ENCODE data around the gene TMEM116. TPM values are rescaled to one million over a fixed set of nuclear protein-coding genes. Genes with fewer than 3 reads are reported as not detected.
"Not testable (repeated sequence)": the region's sequence is repeated elsewhere in the genome, so short reads cannot be mapped to it uniquely, and the experiment has no call there.

Gene TMEM116
- polyA plus RNA-seq, 2 donors: 3.3 to 4.2 TPM

- H3K27me3 ChIP-seq (ENCODE audit: control insufficient read depth in 1 of 2, insufficient read depth in 2 of 2, low read length in 2 of 2): no peaks in the 10 kb centered on the region
- no peaks in the 10 kb centered on the region for H3K4me1 ChIP-seq (ENCODE audit: control insufficient read depth in 2 of 2, insufficient read depth in 2 of 2, low read length in 1 of 2)
- no peaks in the 10 kb centered on the region for H3K36me3 ChIP-seq (ENCODE audit: control insufficient read depth in 2 of 2, insufficient read depth in 2 of 2, low read length in 1 of 2)
- no peak overlapping the region for H3K4me3 ChIP-seq (ENCODE audit: low read depth in 1 of 2, low read length in 2 of 2)
- H3K27ac ChIP-seq (ENCODE audit: low read depth in 2 of 2, low read length in 1 of 2): no peak overlapping the region
- WGBS, 2 donors: 95 to 98% methylated on average over 2 of the region's 2 CpGs
- H3K9me3 ChIP-seq (ENCODE audit: control insufficient read depth in 2 of 2, insufficient read depth in 1 of 2, low read depth in 1 of 2, low read length in 1 of 2): no peaks in the 10 kb centered on the region
Measured at GRCh38 chr12:111981987-111982386, 31.0 kb downstream of the TMEM116 start.

DNA sequence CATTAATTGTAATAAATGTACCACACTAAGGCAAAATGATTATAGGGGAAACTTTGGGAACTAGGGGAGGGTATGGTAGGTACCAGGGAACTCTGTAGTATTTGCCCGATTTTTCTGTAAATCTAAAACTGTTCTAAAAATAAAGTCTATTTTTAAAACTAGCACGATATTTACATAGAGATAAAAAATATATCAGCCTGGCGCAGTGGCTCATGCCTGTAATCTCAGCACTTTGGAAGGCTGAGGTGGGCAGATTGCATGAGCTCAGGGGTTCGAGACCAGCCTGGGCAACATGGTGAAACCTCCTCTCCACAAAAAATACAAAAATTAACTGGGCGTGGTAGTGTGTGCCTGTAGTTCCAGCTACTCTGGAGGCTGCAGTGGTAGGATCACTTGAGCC, 32.4 kb downstream of the TMEM116 start:
- no peaks in the 10 kb centered on the region for H3K9me3 ChIP-seq (ENCODE audit: control insufficient read depth in 2 of 2, insufficient read depth in 1 of 2, low read depth in 1 of 2, low read length in 1 of 2)
- H3K27ac ChIP-seq (ENCODE audit: low read depth in 2 of 2, low read length in 1 of 2): no peak overlapping the region
- H3K36me3 ChIP-seq (ENCODE audit: control insufficient read depth in 2 of 2, insufficient read depth in 2 of 2, low read length in 1 of 2): no peaks in the 10 kb centered on the region
- no peaks in the 10 kb centered on the region for H3K4me1 ChIP-seq (ENCODE audit: control insufficient read depth in 2 of 2, insufficient read depth in 2 of 2, low read length in 1 of 2)
- H3K27me3 ChIP-seq (ENCODE audit: control insufficient read depth in 1 of 2, insufficient read depth in 2 of 2, low read length in 2 of 2): no peaks in the 10 kb centered on the region
- WGBS, 2 donors: 88 to 90% methylated on average over 5 of the region's 5 CpGs
- no peak overlapping the region for H3K4me3 ChIP-seq (ENCODE audit: low read depth in 1 of 2, low read length in 2 of 2)

DNA sequence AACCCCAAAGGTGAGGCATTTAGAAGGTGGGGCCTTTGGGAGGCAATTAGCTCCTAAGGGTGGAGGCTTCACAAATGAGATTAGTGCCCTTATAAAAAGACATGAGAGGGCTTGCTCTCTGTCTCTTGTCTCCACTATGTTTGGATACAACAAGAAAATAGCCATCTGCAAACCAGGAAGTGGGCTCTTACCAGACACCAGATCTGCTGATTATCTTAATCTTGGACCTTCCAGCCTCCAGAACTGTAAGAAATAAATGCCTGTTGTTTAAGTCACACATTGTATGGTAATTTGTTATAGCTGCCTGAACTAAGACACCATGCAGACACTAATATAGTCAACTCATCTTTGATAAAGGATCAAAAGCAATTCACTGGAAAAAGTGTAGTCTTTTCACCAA, 34.4 kb downstream of the TMEM116 start:
- Histone ChIP-seq H3K36me3 (ENCODE audit: control insufficient read depth in 2 of 2, insufficient read depth in 2 of 2, low read length in 1 of 2) (no peaks in the 10 kb centered on the region), H3K27ac (ENCODE audit: low read depth in 2 of 2, low read length in 1 of 2) (no peak overlapping the region), H3K9me3 (ENCODE audit: control insufficient read depth in 2 of 2, insufficient read depth in 1 of 2, low read depth in 1 of 2, low read length in 1 of 2) (no peaks in the 10 kb centered on the region), H3K27me3 (ENCODE audit: control insufficient read depth in 1 of 2, insufficient read depth in 2 of 2, low read length in 2 of 2) (no peaks in the 10 kb centered on the region), H3K4me3 (ENCODE audit: low read depth in 1 of 2, low read length in 2 of 2) (no peak overlapping the region), H3K4me1 (ENCODE audit: control insufficient read depth in 2 of 2, insufficient read depth in 2 of 2, low read length in 1 of 2) (no peaks in the 10 kb centered on the region)

DNA sequence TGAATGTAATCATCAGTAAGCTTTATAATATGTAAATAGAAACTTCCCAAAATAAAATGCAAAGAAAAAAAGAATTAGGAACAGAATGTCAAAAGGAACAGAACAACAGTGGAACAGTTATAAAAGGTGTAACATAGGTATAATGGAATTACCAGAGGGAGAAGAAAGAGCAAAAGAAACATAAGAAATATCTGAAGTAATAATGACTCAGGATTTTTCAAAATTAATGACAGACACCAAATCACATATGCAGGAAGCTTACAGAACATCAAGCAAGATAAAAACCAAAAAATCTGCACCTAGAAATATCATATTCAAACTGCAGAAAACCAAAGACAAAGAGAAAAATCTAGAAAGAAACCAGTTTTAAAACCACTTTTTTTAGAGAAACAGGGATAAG, 36.1 kb downstream of the TMEM116 start:
- no peaks in the 10 kb centered on the region for H3K4me1 ChIP-seq (ENCODE audit: control insufficient read depth in 2 of 2, insufficient read depth in 2 of 2, low read length in 1 of 2)
- no peaks in the 10 kb centered on the region for H3K27me3 ChIP-seq (ENCODE audit: control insufficient read depth in 1 of 2, insufficient read depth in 2 of 2, low read length in 2 of 2)
- H3K9me3 ChIP-seq (ENCODE audit: control insufficient read depth in 2 of 2, insufficient read depth in 1 of 2, low read depth in 1 of 2, low read length in 1 of 2): no peaks in the 10 kb centered on the region
- H3K4me3 ChIP-seq (ENCODE audit: low read depth in 1 of 2, low read length in 2 of 2): no peak overlapping the region
- H3K27ac ChIP-seq (ENCODE audit: low read depth in 2 of 2, low read length in 1 of 2): no peak overlapping the region
- H3K36me3 ChIP-seq (ENCODE audit: control insufficient read depth in 2 of 2, insufficient read depth in 2 of 2, low read length in 1 of 2): no peaks in the 10 kb centered on the region

- no peaks in the 10 kb centered on the region for H3K36me3 ChIP-seq (ENCODE audit: control insufficient read depth in 2 of 2, insufficient read depth in 2 of 2, low read length in 1 of 2)
- no peak overlapping the region for H3K4me3 ChIP-seq (ENCODE audit: low read depth in 1 of 2, low read length in 2 of 2)
- WGBS, 2 donors: 87 to 90% methylated on average over 6 of the region's 6 CpGs
- H3K27ac ChIP-seq (ENCODE audit: low read depth in 2 of 2, low read length in 1 of 2): no peak overlapping the region
- no peaks in the 10 kb centered on the region for H3K9me3 ChIP-seq (ENCODE audit: control insufficient read depth in 2 of 2, insufficient read depth in 1 of 2, low read depth in 1 of 2, low read length in 1 of 2)
- H3K4me1 ChIP-seq (ENCODE audit: control insufficient read depth in 2 of 2, insufficient read depth in 2 of 2, low read length in 1 of 2): no peaks in the 10 kb centered on the region
- H3K27me3 ChIP-seq (ENCODE audit: control insufficient read depth in 1 of 2, insufficient read depth in 2 of 2, low read length in 2 of 2): no peaks in the 10 kb centered on the region
Measured at GRCh38 chr12:111976291-111976690, 36.7 kb downstream of the TMEM116 start.

DNA sequence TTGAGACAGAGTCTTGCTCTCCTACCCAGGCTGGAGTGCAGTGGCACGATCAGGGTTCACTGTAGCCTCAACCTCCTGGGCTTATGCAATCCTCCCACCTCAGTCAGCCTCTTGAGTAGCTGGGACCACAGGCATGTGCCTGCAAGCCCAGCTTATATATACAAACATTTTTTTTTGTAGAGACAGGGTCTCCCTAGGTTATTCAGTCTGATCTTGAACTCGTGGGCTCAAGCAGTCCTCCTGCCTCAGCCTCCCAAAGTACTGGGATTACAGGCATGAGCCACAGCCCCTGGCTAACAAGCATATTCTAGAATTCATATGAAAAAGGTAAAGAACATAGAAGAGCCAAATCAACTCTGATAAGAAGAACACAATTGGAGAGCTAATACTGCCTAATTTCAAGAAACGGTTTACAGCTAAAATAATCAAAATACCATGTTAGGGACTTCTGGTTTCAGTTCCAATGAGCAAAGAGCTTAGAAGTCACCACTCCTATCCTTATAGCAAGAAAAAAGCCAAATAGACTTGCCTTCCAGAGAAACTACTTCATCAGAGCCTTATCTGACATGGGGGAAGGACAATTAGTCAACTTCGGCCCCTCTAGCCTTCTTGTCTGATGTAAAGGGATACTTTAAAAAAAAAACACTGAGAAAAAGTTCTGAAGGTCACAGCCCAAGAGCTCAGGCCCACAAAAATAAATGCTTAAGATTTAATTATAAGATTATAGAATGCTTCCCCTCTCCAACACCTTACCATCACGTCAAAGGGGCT, 37.6 kb downstream of the TMEM116 start:
- H3K9me3 ChIP-seq (ENCODE audit: control insufficient read depth in 2 of 2, insufficient read depth in 1 of 2, low read depth in 1 of 2, low read length in 1 of 2): no peaks in the 10 kb centered on the region
- no peak overlapping the region for H3K4me3 ChIP-seq (ENCODE audit: low read depth in 1 of 2, low read length in 2 of 2)
- H3K27me3 ChIP-seq (ENCODE audit: control insufficient read depth in 1 of 2, insufficient read depth in 2 of 2, low read length in 2 of 2): no peaks in the 10 kb centered on the region
- H3K36me3 ChIP-seq (ENCODE audit: control insufficient read depth in 2 of 2, insufficient read depth in 2 of 2, low read length in 1 of 2): no peaks in the 10 kb centered on the region
- no peak overlapping the region for H3K27ac ChIP-seq (ENCODE audit: low read depth in 2 of 2, low read length in 1 of 2)
- 80 to 83% methylated on average over 5 of the region's 5 CpGs for WGBS, 2 donors
- H3K4me1 ChIP-seq (ENCODE audit: control insufficient read depth in 2 of 2, insufficient read depth in 2 of 2, low read length in 1 of 2): no peaks in the 10 kb centered on the region

GRCh38 chr12:111971800-111972199, 41.2 kb downstream of the TMEM116 start:
- no peak overlapping the region for H3K4me3 ChIP-seq (ENCODE audit: low read depth in 1 of 2, low read length in 2 of 2)
- no peak overlapping the region for H3K27ac ChIP-seq (ENCODE audit: low read depth in 2 of 2, low read length in 1 of 2)
- H3K9me3 ChIP-seq (ENCODE audit: control insufficient read depth in 2 of 2, insufficient read depth in 1 of 2, low read depth in 1 of 2, low read length in 1 of 2): no peaks in the 10 kb centered on the region
- H3K4me1 ChIP-seq (ENCODE audit: control insufficient read depth in 2 of 2, insufficient read depth in 2 of 2, low read length in 1 of 2): no peaks in the 10 kb centered on the region
- H3K36me3 ChIP-seq (ENCODE audit: control insufficient read depth in 2 of 2, insufficient read depth in 2 of 2, low read length in 1 of 2): no peaks in the 10 kb centered on the region
- H3K27me3 ChIP-seq (ENCODE audit: control insufficient read depth in 1 of 2, insufficient read depth in 2 of 2, low read length in 2 of 2): no peaks in the 10 kb centered on the region

DNA sequence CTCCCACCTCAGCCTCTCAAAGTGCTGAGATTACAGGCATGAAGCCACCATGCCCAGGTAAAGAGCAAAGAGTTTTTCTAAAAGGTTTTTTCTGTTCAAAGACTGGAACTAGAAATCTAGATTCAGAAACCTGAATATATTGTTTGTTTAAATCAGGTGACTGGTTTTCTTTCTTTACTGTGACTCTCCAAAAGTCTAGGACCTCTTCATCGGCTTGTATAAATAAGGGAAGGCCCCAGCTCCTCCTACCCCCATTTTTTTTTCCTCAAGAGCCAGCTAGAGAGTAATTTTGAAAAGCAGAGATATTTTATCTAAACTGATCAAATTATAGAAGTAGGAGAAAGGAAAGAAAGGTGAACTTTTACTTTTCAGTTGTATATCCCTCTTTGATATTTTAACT, 48.0 kb downstream of the TMEM116 start:
- Histone ChIP-seq H3K27ac (ENCODE audit: low read depth in 2 of 2, low read length in 1 of 2) (no peak overlapping the region), H3K4me1 (ENCODE audit: control insufficient read depth in 2 of 2, insufficient read depth in 2 of 2, low read length in 1 of 2) (no peaks in the 10 kb centered on the region), H3K9me3 (ENCODE audit: control insufficient read depth in 2 of 2, insufficient read depth in 1 of 2, low read depth in 1 of 2, low read length in 1 of 2) (no peaks in the 10 kb centered on the region), H3K36me3 (ENCODE audit: control insufficient read depth in 2 of 2, insufficient read depth in 2 of 2, low read length in 1 of 2) (no peaks in the 10 kb centered on the region), H3K4me3 (ENCODE audit: low read depth in 1 of 2, low read length in 2 of 2) (no peak overlapping the region), H3K27me3 (ENCODE audit: control insufficient read depth in 1 of 2, insufficient read depth in 2 of 2, low read length in 2 of 2) (no peaks in the 10 kb centered on the region)
- 75 to 90% methylated on average over 1 of the region's 1 CpG for WGBS, 2 donors

DNA sequence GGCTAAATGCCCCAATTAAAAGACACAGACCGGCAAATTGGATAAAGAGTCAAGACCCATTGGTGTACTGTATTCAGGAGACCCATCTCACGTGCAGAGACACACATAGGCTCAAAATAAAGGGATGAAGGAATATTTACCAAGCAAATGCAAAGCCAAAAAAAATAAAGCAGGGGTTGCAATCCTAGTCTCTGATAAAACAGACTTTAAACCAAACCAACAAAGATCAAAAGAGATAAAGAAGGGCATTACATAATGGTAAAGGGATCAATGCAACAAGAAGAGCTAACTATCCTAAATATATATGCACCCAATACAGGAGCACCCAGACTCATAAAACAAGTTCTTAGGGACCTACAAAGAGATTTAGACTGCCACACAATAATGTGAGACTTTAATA, 53.4 kb downstream of the TMEM116 start:
- H3K4me3 ChIP-seq (ENCODE audit: low read depth in 1 of 2, low read length in 2 of 2); H3K27ac ChIP-seq (ENCODE audit: low read depth in 2 of 2, low read length in 1 of 2); H3K9me3 ChIP-seq (ENCODE audit: control insufficient read depth in 2 of 2, insufficient read depth in 1 of 2, low read depth in 1 of 2, low read length in 1 of 2); H3K36me3 ChIP-seq (ENCODE audit: control insufficient read depth in 2 of 2, insufficient read depth in 2 of 2, low read length in 1 of 2); H3K4me1 ChIP-seq (ENCODE audit: control insufficient read depth in 2 of 2, insufficient read depth in 2 of 2, low read length in 1 of 2); H3K27me3 ChIP-seq (ENCODE audit: control insufficient read depth in 1 of 2, insufficient read depth in 2 of 2, low read length in 2 of 2): not testable (repeated sequence)
- WGBS, 2 donors: 93 to 95% methylated on average over 2 of the region's 2 CpGs

- H3K9me3 ChIP-seq (ENCODE audit: control insufficient read depth in 2 of 2, insufficient read depth in 1 of 2, low read depth in 1 of 2, low read length in 1 of 2); H3K36me3 ChIP-seq (ENCODE audit: control insufficient read depth in 2 of 2, insufficient read depth in 2 of 2, low read length in 1 of 2); H3K27ac ChIP-seq (ENCODE audit: low read depth in 2 of 2, low read length in 1 of 2); H3K4me3 ChIP-seq (ENCODE audit: low read depth in 1 of 2, low read length in 2 of 2); H3K27me3 ChIP-seq (ENCODE audit: control insufficient read depth in 1 of 2, insufficient read depth in 2 of 2, low read length in 2 of 2); H3K4me1 ChIP-seq (ENCODE audit: control insufficient read depth in 2 of 2, insufficient read depth in 2 of 2, low read length in 1 of 2): not testable (repeated sequence)
- 97 to 98% methylated on average over 23 to 31 of the region's 31 CpGs for WGBS, 2 donors
Measured at GRCh38 chr12:111957224-111957623, 55.7 kb downstream of the TMEM116 start.
